ENCODE data around the gene SYNJ1. TPM values are rescaled to one million over a fixed set of nuclear protein-coding genes. Genes with fewer than 3 reads are reported as not detected.
"Not testable (repeated sequence)": the region's sequence is repeated elsewhere in the genome, so short reads cannot be mapped to it uniquely, and the experiment has no call there.

SYNJ1 gene
- polyA plus RNA-seq, 4 donors = 10.5 to 17.4 (median 15.7) TPM

- DNase-seq (ENCODE audit: low read depth in 4 of 4, low spot score in 3 of 4) = not testable (repeated sequence)
These were observed 32.3 kb downstream of the SYNJ1 start for GRCh38 chr21:32695482-32695881.

- DNase-seq (ENCODE audit: low read depth in 4 of 4, low spot score in 3 of 4) = no peak
These were observed 34.2 kb downstream of the SYNJ1 start for GRCh38 chr21:32693581-32693980.

GRCh38 chr21:32690085-32690484 is 37.7 kb downstream of the SYNJ1 start:
- no peak for DNase-seq (ENCODE audit: low read depth in 4 of 4, low spot score in 3 of 4)

GRCh38 chr21:32687643-32688345 is 40.0 kb downstream of the SYNJ1 start:
- DNase-seq (ENCODE audit: low read depth in 4 of 4, low spot score in 3 of 4) = no peak

- DNase-seq (ENCODE audit: low read depth in 4 of 4, low spot score in 3 of 4) = no peak
These were observed 44.9 kb downstream of the SYNJ1 start for GRCh38 chr21:32682696-32683474.

GRCh38 chr21:32674731-32675130 is 53.1 kb downstream of the SYNJ1 start:
- no peak for DNase-seq (ENCODE audit: low read depth in 4 of 4, low spot score in 3 of 4)

- no peak for DNase-seq (ENCODE audit: low read depth in 4 of 4, low spot score in 3 of 4)
These were observed 53.8 kb downstream of the SYNJ1 start for GRCh38 chr21:32674038-32674437.

- DNase-seq (ENCODE audit: low read depth in 4 of 4, low spot score in 3 of 4) = no peak
These were observed 61.6 kb downstream of the SYNJ1 start for GRCh38 chr21:32666258-32666657.

GRCh38 chr21:32664095-32664494 is 63.7 kb downstream of the SYNJ1 start:
- DNase-seq (ENCODE audit: low read depth in 4 of 4, low spot score in 3 of 4) = not testable (repeated sequence)

GRCh38 chr21:32661981-32662380 is 65.8 kb downstream of the SYNJ1 start:
- DNase-seq (ENCODE audit: low read depth in 4 of 4, low spot score in 3 of 4) = not testable (repeated sequence)

- not testable (repeated sequence) for DNase-seq (ENCODE audit: low read depth in 4 of 4, low spot score in 3 of 4)
These were observed 66.6 kb downstream of the SYNJ1 start for GRCh38 chr21:32661026-32661782.

GRCh38 chr21:32658524-32658923 is 69.3 kb downstream of the SYNJ1 start:
- no peak for DNase-seq (ENCODE audit: low read depth in 4 of 4, low spot score in 3 of 4)

GRCh38 chr21:32653326-32653901 is 74.4 kb downstream of the SYNJ1 start:
- no peak for DNase-seq (ENCODE audit: low read depth in 4 of 4, low spot score in 3 of 4)

GRCh38 chr21:32648165-32648564 is 79.6 kb downstream of the SYNJ1 start:
- no peak for DNase-seq (ENCODE audit: low read depth in 4 of 4, low spot score in 3 of 4)

- DNase-seq (ENCODE audit: low read depth in 4 of 4, low spot score in 3 of 4) = no peak
These were observed 82.3 kb downstream of the SYNJ1 start for GRCh38 chr21:32645261-32646182.

- DNase-seq (ENCODE audit: low read depth in 4 of 4, low spot score in 3 of 4) = no peak
These were observed 85.8 kb downstream of the SYNJ1 start for GRCh38 chr21:32641710-32642698.

- DNase-seq (ENCODE audit: low read depth in 4 of 4, low spot score in 3 of 4) = no peak
These were observed 101.1 kb downstream of the SYNJ1 start for GRCh38 chr21:32626621-32627196.

GRCh38 chr21:32618218-32618617 is 109.6 kb downstream of the SYNJ1 start:
- DNase-seq (ENCODE audit: low read depth in 4 of 4, low spot score in 3 of 4) = not testable (repeated sequence)
